Measurements from ENCODE around the gene PIK3R2. TPM values are rescaled to one million over a fixed set of nuclear protein-coding genes. Genes with fewer than 3 reads are reported as not detected.

Gene PIK3R2
- total and polyA plus RNA-seq, 2 of the 13 experiments (the other 11 are each of a cell fraction or from before 2014, with no cell fraction given) = 18.6 to 25.3 TPM

DNA sequence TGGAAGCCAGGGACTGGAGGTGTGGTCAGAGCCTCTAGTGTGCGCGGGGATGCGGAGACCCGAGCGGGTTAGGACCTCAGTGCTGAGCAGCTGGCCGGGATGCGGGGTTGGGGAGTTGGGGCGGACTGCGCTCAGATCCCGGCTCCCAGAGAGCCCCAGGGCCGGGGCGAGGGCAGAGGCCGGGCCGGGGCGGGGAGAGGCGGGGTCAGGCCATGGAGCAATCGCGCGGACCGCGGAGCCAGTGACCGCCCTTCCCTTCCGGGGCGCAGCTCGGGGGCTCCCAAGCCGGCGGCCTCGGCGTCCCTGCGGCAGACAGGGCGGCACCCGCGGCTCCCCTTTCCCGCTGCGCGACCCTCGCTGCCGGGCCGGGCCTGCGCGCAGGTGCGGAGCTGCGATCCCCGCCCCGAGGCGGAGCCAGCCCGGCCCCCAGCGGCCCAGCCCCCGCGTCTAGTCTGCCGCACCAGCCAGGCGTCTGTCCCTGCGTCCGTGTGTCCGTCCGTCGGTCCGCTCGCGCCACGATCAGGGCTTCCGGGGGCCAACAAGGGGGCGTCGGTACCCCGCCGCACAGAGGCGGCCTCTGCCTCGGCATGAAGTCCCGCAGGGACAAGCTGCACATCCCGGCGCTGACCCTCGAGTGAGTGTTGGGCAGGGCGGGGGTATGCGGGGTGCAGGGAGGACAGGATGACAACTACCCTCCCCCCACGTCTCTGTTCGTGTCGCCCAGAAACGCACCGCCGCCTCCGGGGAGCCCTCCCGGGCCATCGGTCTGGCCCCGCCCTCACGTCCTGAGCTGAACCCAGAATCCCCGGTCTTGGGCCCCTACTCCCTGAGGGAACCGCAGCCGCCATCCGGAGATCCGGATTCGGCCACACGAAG is 43.0 kb upstream of the PIK3R2 start (continued):
- TF ChIP-seq ZFY (CRISPR knock-in tag; IDR thresholded peaks at IDR 0.05) (peak; percentile 68), RBM39 (IDR thresholded peaks at IDR 0.05; ENCODE audit: low read depth, low read length, poor library complexity, severe bottlenecking) (no peak), KDM1A (CRISPR knock-in tag; IDR thresholded peaks at IDR 0.05) (no peak), ZFYVE20 (CRISPR knock-in tag; IDR thresholded peaks at IDR 0.05; ENCODE audit: borderline replicate concordance, low read depth) (no peak), ZMYM4 (CRISPR knock-in tag; IDR thresholded peaks at IDR 0.05) (no peak), TAF1 (CRISPR knock-in tag; IDR thresholded peaks at IDR 0.05) (0 out of 2 replicates have a peak, but pooled peaks have one; percentile 41), ZNF558 (CRISPR knock-in tag; IDR thresholded peaks at IDR 0.05; ENCODE audit: borderline replicate concordance) (peak; percentile 40; the same call in 1 of the 2 replicates), KLF6 (CRISPR knock-in tag; IDR thresholded peaks at IDR 0.05) (no peak), PHF20 (CRISPR knock-in tag; IDR thresholded peaks at IDR 0.05) (peak; percentile 44), FOXK1 (CRISPR knock-in tag; IDR thresholded peaks at IDR 0.05; ENCODE audit: borderline replicate concordance, low read depth) (no peak), BCL6 (CRISPR knock-in tag; IDR thresholded peaks at IDR 0.05) (no peak), ZNF44 (CRISPR knock-in tag; IDR thresholded peaks at IDR 0.05) (no peak), KDM6A (CRISPR knock-in tag; IDR thresholded peaks at IDR 0.05; ENCODE audit: low read depth) (no peak), ZNF24 (IDR thresholded peaks at IDR 0.05) (no peak)
- TF ChIP-seq, protein P1, sequence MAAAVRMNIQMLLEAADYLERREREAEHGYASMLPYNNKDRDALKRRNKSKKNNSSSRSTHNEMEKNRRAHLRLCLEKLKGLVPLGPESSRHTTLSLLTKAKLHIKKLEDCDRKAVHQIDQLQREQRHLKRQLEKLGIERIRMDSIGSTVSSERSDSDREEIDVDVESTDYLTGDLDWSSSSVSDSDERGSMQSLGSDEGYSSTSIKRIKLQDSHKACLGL (CRISPR knock-in tag; IDR thresholded peaks at IDR 0.05) = 0 out of 2 replicates have a peak, but pooled peaks have one; percentile 23
- TF ChIP-seq, protein P2, sequence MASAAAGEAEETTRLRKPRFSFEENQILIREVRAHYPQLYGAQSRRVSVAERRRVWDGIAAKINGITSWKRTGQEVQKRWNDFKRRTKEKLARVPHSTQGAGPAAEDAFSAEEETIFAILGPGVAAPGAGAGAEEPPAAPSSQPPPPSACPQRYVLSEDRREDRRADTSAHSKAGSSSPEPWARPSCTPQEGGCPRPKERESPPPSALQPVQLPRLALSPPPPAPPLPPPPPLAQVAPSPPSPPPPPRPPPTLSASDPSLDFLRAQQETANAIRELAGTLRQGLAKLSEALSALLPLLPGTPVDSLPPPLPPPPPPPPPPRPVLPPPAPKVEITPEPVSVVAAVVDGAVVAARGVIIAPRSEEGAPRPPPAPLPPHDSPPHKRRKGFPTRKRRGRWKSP (CRISPR knock-in tag; IDR thresholded peaks at IDR 0.05) = peak; percentile 62; the same call in 1 of the 2 replicates
- TF ChIP-seq, protein P3, sequence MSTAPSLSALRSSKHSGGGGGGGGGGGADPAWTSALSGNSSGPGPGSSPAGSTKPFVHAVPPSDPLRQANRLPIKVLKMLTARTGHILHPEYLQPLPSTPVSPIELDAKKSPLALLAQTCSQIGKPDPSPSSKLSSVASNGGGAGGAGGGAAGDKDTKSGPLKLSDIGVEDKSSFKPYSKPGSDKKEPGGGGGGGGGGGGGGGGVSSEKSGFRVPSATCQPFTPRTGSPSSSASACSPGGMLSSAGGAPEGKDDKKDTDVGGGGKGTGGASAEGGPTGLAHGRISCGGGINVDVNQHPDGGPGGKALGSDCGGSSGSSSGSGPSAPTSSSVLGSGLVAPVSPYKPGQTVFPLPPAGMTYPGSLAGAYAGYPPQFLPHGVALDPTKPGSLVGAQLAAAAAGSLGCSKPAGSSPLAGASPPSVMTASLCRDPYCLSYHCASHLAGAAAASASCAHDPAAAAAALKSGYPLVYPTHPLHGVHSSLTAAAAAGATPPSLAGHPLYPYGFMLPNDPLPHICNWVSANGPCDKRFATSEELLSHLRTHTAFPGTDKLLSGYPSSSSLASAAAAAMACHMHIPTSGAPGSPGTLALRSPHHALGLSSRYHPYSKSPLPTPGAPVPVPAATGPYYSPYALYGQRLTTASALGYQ (CRISPR knock-in tag; IDR thresholded peaks at IDR 0.05) = no peak
- TF ChIP-seq, protein P4, sequence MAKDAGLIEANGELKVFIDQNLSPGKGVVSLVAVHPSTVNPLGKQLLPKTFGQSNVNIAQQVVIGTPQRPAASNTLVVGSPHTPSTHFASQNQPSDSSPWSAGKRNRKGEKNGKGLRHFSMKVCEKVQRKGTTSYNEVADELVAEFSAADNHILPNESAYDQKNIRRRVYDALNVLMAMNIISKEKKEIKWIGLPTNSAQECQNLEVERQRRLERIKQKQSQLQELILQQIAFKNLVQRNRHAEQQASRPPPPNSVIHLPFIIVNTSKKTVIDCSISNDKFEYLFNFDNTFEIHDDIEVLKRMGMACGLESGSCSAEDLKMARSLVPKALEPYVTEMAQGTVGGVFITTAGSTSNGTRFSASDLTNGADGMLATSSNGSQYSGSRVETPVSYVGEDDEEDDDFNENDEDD (CRISPR knock-in tag; IDR thresholded peaks at IDR 0.05; ENCODE audit: borderline replicate concordance) = peak; percentile 13; the same call in 1 of the 2 replicates
- TF ChIP-seq, protein P5, sequence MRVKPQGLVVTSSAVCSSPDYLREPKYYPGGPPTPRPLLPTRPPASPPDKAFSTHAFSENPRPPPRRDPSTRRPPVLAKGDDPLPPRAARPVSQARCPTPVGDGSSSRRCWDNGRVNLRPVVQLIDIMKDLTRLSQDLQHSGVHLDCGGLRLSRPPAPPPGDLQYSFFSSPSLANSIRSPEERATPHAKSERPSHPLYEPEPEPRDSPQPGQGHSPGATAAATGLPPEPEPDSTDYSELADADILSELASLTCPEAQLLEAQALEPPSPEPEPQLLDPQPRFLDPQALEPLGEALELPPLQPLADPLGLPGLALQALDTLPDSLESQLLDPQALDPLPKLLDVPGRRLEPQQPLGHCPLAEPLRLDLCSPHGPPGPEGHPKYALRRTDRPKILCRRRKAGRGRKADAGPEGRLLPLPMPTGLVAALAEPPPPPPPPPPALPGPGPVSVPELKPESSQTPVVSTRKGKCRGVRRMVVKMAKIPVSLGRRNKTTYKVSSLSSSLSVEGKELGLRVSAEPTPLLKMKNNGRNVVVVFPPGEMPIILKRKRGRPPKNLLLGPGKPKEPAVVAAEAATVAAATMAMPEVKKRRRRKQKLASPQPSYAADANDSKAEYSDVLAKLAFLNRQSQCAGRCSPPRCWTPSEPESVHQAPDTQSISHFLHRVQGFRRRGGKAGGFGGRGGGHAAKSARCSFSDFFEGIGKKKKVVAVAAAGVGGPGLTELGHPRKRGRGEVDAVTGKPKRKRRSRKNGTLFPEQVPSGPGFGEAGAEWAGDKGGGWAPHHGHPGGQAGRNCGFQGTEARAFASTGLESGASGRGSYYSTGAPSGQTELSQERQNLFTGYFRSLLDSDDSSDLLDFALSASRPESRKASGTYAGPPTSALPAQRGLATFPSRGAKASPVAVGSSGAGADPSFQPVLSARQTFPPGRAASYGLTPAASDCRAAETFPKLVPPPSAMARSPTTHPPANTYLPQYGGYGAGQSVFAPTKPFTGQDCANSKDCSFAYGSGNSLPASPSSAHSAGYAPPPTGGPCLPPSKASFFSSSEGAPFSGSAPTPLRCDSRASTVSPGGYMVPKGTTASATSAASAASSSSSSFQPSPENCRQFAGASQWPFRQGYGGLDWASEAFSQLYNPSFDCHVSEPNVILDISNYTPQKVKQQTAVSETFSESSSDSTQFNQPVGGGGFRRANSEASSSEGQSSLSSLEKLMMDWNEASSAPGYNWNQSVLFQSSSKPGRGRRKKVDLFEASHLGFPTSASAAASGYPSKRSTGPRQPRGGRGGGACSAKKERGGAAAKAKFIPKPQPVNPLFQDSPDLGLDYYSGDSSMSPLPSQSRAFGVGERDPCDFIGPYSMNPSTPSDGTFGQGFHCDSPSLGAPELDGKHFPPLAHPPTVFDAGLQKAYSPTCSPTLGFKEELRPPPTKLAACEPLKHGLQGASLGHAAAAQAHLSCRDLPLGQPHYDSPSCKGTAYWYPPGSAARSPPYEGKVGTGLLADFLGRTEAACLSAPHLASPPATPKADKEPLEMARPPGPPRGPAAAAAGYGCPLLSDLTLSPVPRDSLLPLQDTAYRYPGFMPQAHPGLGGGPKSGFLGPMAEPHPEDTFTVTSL (CRISPR knock-in tag; IDR thresholded peaks at IDR 0.05; ENCODE audit: borderline replicate concordance) = no peak; the same call in 1 of the 2 replicates
